SK-N-SH (cell line): ENCODE data around the gene CASP6. TPM values are rescaled to one million over a fixed set of nuclear protein-coding genes. Genes with fewer than 3 reads are reported as not detected.

ENCODE experiments used
- CTCF ChIA-PET: fragments of 300-600, 350-600 bp; formaldehyde crosslinking; extraction: SDS; loops from one replicate; lab custom pipeline; 2021; lab: Yijun Ruan, JAX
- POLR2A ChIA-PET: fragments of 350-600 bp; sonication (Branson Sonifier 250); formaldehyde crosslinking; extraction: SDS; loops from one replicate; lab custom pipeline; 2020; ENCODE audit warnings: antibody characterized with exemption, inconsistent platforms; lab: Yijun Ruan, JAX
- DNase-seq: peaks from one replicate; pipeline ENCODE4 v3.0.0; 2012
- H2AFZ ChIP-seq: fragments of 200-600 bp; sonication (generic); 2 replicates; pipeline ENCODE4 v1.8.1; 2016; ENCODE audit warnings: antibody characterized with exemption, mild to moderate bottlenecking, low read depth
- H3F3A ChIP-seq: fragments of 200-600 bp; sonication (generic); replicated peaks from 2 replicates; pipeline ENCODE3; 2016; ENCODE audit warnings: antibody characterized with exemption, mild to moderate bottlenecking; ENCODE audit not compliant: insufficient read depth
- H3K27ac ChIP-seq, 2 experiments: fragments of 200-500 bp in 1 of 2; fragments of 200-600 bp in 1 of 2; sonication (Bioruptor generic) in 1 of 2; sonication (generic), shearing (Covaris generic) in 1 of 2; 2 replicates each; pipeline versions ENCODE4 v1.5.1 to v1.6.1; 2014 to 2016; ENCODE audit warnings: low read depth in 2 of 2, inconsistent platforms in 1 of 2, low read length in 1 of 2, mild to moderate bottlenecking in 1 of 2, mixed read lengths in 1 of 2
- H3K27me3 ChIP-seq: fragments of 200-600 bp; sonication (generic), shearing (Covaris generic); 2 replicates; pipeline ENCODE4 v1.6.1; 2016; ENCODE audit warnings: mixed run types; ENCODE audit not compliant: insufficient read depth
- H3K36me3 ChIP-seq, 2 experiments: fragments of 200-500 bp in 1 of 2; fragments of 200-600 bp in 1 of 2; sonication (Bioruptor generic) in 1 of 2; sonication (generic) in 1 of 2; replicated peaks in 1 of 2; 2 replicates each; pipeline versions ENCODE3 to v1.5.1; 2014 to 2016; ENCODE audit warnings: low read length in 1 of 2, mild to moderate bottlenecking in 1 of 2; ENCODE audit not compliant: insufficient read depth in 2 of 2, control insufficient read depth in 1 of 2
- H3K4me1 ChIP-seq, 2 experiments: fragments of 200-500 bp in 1 of 2; fragments of 200-600 bp in 1 of 2; sonication (Bioruptor generic) in 1 of 2; sonication (generic), shearing (Covaris generic) in 1 of 2; 2 replicates each; pipeline versions ENCODE4 v1.5.1 to v1.6.1; 2014 to 2016; ENCODE audit warnings: low read depth in 1 of 2, low read length in 1 of 2, mixed run types in 1 of 2; ENCODE audit not compliant: insufficient read depth in 2 of 2, control insufficient read depth in 1 of 2
- H3K4me2 ChIP-seq: fragments of 200-600 bp; sonication (generic), shearing (Covaris generic); 2 replicates; pipeline ENCODE4 v1.6.1; 2017; ENCODE audit warnings: mixed run types
- H3K4me3 ChIP-seq, 2 experiments: fragments of 200-500 bp in 1 of 2; fragments of 200-600 bp in 1 of 2; sonication (Bioruptor generic) in 1 of 2; sonication (generic), shearing (Covaris generic) in 1 of 2; 2 replicates each; pipeline versions ENCODE4 v1.5.1 to v1.8.1; 2014 to 2016; ENCODE audit warnings: low read depth in 2 of 2, inconsistent platforms in 1 of 2, low read length in 1 of 2, mild to moderate bottlenecking in 1 of 2, mixed read lengths in 1 of 2, moderate library complexity in 1 of 2
- H3K79me2 ChIP-seq: fragments of 200-600 bp; sonication (generic); 2 replicates; pipeline ENCODE4 v1.8.1; 2017; ENCODE audit warnings: mild to moderate bottlenecking; ENCODE audit not compliant: insufficient read depth
- H3K9ac ChIP-seq: fragments of 200-600 bp; sonication (generic); 2 replicates; pipeline ENCODE4 v1.6.1; 2017; ENCODE audit warnings: mixed run types
- H3K9me2 ChIP-seq: fragments of 200-600 bp; sonication (generic); 2 replicates; pipeline ENCODE4 v1.6.1; 2017; ENCODE audit warnings: mixed run types
- H3K9me3 ChIP-seq: fragments of 200-600 bp; sonication (generic); 2 replicates; pipeline ENCODE4 v1.6.1; 2017; ENCODE audit warnings: mixed run types, mild to moderate bottlenecking, moderate library complexity
- H4K20me1 ChIP-seq: fragments of 200-600 bp; sonication (generic); 2 replicates; pipeline ENCODE4 v1.6.1; 2017; ENCODE audit warnings: mild to moderate bottlenecking, mixed run types; ENCODE audit not compliant: insufficient read depth
- ELF1 ChIP-seq: IDR thresholded peaks from 2 replicates; pipeline ENCODE4 v1.4.0; 2012
- EZH2phosphoT487 ChIP-seq: fragments of 200-600 bp; sonication (generic); IDR thresholded peaks from 2 replicates; pipeline ENCODE4 v1.6.1; 2017; ENCODE audit warnings: low read depth, mixed run types, mild to moderate bottlenecking, antibody characterized with exemption, moderate library complexity, borderline replicate concordance
- GATA2 ChIP-seq: sonication (generic); formaldehyde crosslinking; IDR thresholded peaks from 2 replicates; pipeline ENCODE4 v1.5.0; 2020; ENCODE audit warnings: mild to moderate bottlenecking, missing genetic modification reagents
- NRF1 ChIP-seq: IDR thresholded peaks from 2 replicates; pipeline ENCODE4 v1.6.1; 2012; ENCODE audit warnings: low read depth, mild to moderate bottlenecking, low read length
- POLR2AphosphoS5 ChIP-seq: IDR thresholded peaks from 2 replicates; pipeline ENCODE4 v1.6.1; 2012; ENCODE audit warnings: low read depth, low read length
- REST ChIP-seq: IDR thresholded peaks from 2 replicates; pipeline ENCODE4 v1.6.1; 2012; ENCODE audit warnings: mild to moderate bottlenecking, low read depth, low read length, moderate library complexity
- RXRA ChIP-seq: IDR thresholded peaks from 2 replicates; pipeline ENCODE4 v1.4.0; 2012; ENCODE audit warnings: low read depth, mild to moderate bottlenecking, borderline replicate concordance
- TEAD4 ChIP-seq: IDR thresholded peaks from 2 replicates; pipeline ENCODE4 v1.4.0; 2012; ENCODE audit warnings: mild to moderate bottlenecking, borderline replicate concordance; ENCODE audit not compliant: insufficient read depth
- USF1 ChIP-seq: IDR thresholded peaks from 2 replicates; pipeline ENCODE4 v1.4.0; 2012; ENCODE audit warnings: low read depth, borderline replicate concordance
- YY1 ChIP-seq: IDR thresholded peaks from 2 replicates; pipeline ENCODE4 v1.4.0; 2012; ENCODE audit warnings: low read depth, mild to moderate bottlenecking
- WGBS: methylation state at CpG from one replicate; pipeline ENCODE4 v1.1.6; 2017; ENCODE audit warnings: low lambda C conversion rate; 5-methylcytosine and 5-hydroxymethylcytosine counted together
- polyA plus RNA-seq, 3 experiments: library from polyadenylated mRNA; depleted of rRNA; stranded (reverse); fragments of >200 nt; gene quantifications; 2 replicates each; pipeline ENCODE4 v1.2.3, GENCODE V29; 2012
- TF ChIP-seq, protein P1 (sequence below): IDR thresholded peaks from 2 replicates; pipeline ENCODE4 v1.4.0; 2012; ENCODE audit warnings: low read depth, borderline replicate concordance

Gene CASP6
- polyA plus RNA-seq, 1 of the 3 experiments (the other 2 are of a cell fraction), result 30.2 TPM

DNA sequence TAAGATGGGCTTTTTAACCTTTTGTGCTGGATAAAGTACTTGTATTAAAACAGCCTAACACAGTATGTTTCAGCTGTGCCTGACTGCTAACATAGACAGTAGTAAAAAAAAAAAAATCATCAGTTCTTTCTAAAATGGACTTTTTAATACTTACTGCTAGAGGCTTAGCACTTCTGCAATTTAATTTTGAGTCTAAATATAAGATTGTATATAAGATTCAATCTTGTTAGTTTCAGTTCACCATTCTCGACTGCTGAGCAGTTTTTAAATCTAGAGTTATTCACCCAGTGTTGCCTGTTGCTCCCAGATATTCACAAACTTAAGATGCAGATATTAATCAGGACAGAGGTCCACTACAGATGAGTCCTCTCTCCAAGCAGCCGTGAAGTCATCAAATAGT, 19.9 kb upstream of the CASP6 start:
- Histone ChIP-seq H3K9me3 (no peaks in the 10 kb centered on the region), H3K9me2 (no peaks in the 10 kb centered on the region), H3K4me2 (no peak overlapping the region), H4K20me1 (no peaks in the 10 kb centered on the region), H3K27ac (no peak overlapping the region), H3F3A (no peaks in the 10 kb centered on the region), H3K79me2 (peaks cover 7% of the 10 kb centered on the region; the same call in 1 of the 2 replicates), H3K4me1 (no peaks in the 10 kb centered on the region), H2AFZ (no peak overlapping the region), H3K27me3 (no peaks in the 10 kb centered on the region), H3K9ac (no peak overlapping the region), H3K36me3 (peaks cover 2 to 6% of the 10 kb centered on the region in 2 experiments)
- WGBS, result 96% methylated on average over 2 of the region's 2 CpGs
- no peak for DNase-seq
- ChIA-PET POLR2A (no interaction called here), CTCF (interaction anchor here (0.6 to 1.3 kb wide), 2 partner anchors 12 to 33 kb away, joined by 3 read pairs; no protein-coding TSS in a partner anchor)
- TF ChIP-seq GATA2 (CRISPR knock-in tag), result no peak
- TF ChIP-seq, protein P1, sequence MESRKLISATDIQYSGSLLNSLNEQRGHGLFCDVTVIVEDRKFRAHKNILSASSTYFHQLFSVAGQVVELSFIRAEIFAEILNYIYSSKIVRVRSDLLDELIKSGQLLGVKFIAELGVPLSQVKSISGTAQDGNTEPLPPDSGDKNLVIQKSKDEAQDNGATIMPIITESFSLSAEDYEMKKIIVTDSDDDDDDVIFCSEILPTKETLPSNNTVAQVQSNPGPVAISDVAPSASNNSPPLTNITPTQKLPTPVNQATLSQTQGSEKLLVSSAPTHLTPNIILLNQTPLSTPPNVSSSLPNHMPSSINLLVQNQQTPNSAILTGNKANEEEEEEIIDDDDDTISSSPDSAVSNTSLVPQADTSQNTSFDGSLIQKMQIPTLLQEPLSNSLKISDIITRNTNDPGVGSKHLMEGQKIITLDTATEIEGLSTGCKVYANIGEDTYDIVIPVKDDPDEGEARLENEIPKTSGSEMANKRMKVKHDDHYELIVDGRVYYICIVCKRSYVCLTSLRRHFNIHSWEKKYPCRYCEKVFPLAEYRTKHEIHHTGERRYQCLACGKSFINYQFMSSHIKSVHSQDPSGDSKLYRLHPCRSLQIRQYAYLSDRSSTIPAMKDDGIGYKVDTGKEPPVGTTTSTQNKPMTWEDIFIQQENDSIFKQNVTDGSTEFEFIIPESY, result no peak
- TF ChIP-seq REST, result no peak
- TF ChIP-seq NRF1, result no peak
- no peak for TF ChIP-seq TEAD4
- no peak for TF ChIP-seq POLR2AphosphoS5
- no peak for TF ChIP-seq EZH2phosphoT487
- no peak for TF ChIP-seq USF1
- TF ChIP-seq, all 33 proteins: peak for 0
- H3K4me3 ChIP-seq, result no peak overlapping the region

GRCh38 chr4:109722357-109722756, 19.1 kb upstream of the CASP6 start:
- no peaks in the 10 kb centered on the region for H4K20me1 ChIP-seq
- no peak overlapping the region for H3K27ac ChIP-seq
- H3K79me2 ChIP-seq, result no peaks in the 10 kb centered on the region
- H3K36me3 ChIP-seq, result peaks cover 3 to 9% of the 10 kb centered on the region in 2 experiments
- DNase-seq, result no peak
- H3K27me3 ChIP-seq, result no peaks in the 10 kb centered on the region
- TF ChIP-seq YY1 (no peak), RXRA (no peak), ELF1 (no peak), GATA2 (CRISPR knock-in tag) (no peak)
- TF ChIP-seq, protein P1, result no peak
- no peak overlapping the region for H3K4me2 ChIP-seq
- no peaks in the 10 kb centered on the region for H3F3A ChIP-seq
- ChIA-PET CTCF (interaction anchor here (1.3 kb wide), 1 partner anchor 11 kb away, joined by 3 read pairs; no protein-coding TSS in a partner anchor), POLR2A (no interaction called here)
- H3K9me2 ChIP-seq, result no peaks in the 10 kb centered on the region
- H2AFZ ChIP-seq, result no peak overlapping the region
- no peak overlapping the region for H3K9ac ChIP-seq
- H3K4me1 ChIP-seq, result no peaks in the 10 kb centered on the region
- no peak overlapping the region; a peak in 1 of 4 replicates for H3K4me3 ChIP-seq
- H3K9me3 ChIP-seq, result no peaks in the 10 kb centered on the region
